ENCODE data around the gene NRG2.

The NRG2 gene

DNA sequence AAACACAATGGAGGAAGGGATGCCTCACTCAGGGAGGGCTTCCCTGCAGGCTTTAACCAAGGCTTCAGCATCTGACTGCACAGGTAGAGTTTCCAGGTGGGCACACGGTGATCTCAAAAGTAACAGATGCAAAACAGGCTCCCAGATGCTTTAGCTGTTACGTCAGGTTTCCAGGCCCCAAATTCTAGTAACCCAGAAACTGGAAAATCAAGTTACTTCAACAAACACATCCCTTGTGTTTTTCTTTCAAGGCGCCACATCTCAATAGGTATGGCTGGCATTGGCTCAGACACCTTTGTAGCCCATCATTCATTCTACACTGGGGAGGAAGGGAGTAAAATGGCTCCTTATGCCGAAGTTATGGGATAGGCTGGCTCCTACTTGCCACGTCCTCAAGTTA, 27.4 kb downstream of the NRG2 start:
- ATAC-seq, result no peak
- no peak for TF ChIP-seq ZFP30 (CRISPR knock-in tag; IDR thresholded peaks at IDR 0.05)
- no peak for TF ChIP-seq ZC3H10 (CRISPR knock-in tag; IDR thresholded peaks at IDR 0.05)
- no peak for TF ChIP-seq ESRRG (CRISPR knock-in tag; IDR thresholded peaks at IDR 0.05)
- no peak for TF ChIP-seq ARNTL (CRISPR knock-in tag; IDR thresholded peaks at IDR 0.05; ENCODE audit: borderline replicate concordance, low read depth)
- no peak for TF ChIP-seq GLIS3 (CRISPR knock-in tag; IDR thresholded peaks at IDR 0.05)
- TF ChIP-seq, protein P1, sequence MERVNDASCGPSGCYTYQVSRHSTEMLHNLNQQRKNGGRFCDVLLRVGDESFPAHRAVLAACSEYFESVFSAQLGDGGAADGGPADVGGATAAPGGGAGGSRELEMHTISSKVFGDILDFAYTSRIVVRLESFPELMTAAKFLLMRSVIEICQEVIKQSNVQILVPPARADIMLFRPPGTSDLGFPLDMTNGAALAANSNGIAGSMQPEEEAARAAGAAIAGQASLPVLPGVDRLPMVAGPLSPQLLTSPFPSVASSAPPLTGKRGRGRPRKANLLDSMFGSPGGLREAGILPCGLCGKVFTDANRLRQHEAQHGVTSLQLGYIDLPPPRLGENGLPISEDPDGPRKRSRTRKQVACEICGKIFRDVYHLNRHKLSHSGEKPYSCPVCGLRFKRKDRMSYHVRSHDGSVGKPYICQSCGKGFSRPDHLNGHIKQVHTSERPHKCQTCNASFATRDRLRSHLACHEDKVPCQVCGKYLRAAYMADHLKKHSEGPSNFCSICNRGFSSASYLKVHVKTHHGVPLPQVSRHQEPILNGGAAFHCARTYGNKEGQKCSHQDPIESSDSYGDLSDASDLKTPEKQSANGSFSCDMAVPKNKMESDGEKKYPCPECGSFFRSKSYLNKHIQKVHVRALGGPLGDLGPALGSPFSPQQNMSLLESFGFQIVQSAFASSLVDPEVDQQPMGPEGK (CRISPR knock-in tag; IDR thresholded peaks at IDR 0.05; ENCODE audit: borderline replicate concordance), result no peak
- no peak for TF ChIP-seq RARB (CRISPR knock-in tag; IDR thresholded peaks at IDR 0.05)
- TF ChIP-seq, protein P2, sequence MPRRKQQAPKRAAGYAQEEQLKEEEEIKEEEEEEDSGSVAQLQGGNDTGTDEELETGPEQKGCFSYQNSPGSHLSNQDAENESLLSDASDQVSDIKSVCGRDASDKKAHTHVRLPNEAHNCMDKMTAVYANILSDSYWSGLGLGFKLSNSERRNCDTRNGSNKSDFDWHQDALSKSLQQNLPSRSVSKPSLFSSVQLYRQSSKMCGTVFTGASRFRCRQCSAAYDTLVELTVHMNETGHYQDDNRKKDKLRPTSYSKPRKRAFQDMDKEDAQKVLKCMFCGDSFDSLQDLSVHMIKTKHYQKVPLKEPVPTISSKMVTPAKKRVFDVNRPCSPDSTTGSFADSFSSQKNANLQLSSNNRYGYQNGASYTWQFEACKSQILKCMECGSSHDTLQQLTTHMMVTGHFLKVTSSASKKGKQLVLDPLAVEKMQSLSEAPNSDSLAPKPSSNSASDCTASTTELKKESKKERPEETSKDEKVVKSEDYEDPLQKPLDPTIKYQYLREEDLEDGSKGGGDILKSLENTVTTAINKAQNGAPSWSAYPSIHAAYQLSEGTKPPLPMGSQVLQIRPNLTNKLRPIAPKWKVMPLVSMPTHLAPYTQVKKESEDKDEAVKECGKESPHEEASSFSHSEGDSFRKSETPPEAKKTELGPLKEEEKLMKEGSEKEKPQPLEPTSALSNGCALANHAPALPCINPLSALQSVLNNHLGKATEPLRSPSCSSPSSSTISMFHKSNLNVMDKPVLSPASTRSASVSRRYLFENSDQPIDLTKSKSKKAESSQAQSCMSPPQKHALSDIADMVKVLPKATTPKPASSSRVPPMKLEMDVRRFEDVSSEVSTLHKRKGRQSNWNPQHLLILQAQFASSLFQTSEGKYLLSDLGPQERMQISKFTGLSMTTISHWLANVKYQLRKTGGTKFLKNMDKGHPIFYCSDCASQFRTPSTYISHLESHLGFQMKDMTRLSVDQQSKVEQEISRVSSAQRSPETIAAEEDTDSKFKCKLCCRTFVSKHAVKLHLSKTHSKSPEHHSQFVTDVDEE (CRISPR knock-in tag; IDR thresholded peaks at IDR 0.05), result no peak
- TF ChIP-seq SNAI2 (CRISPR knock-in tag; IDR thresholded peaks at IDR 0.05), result no peak

DNA sequence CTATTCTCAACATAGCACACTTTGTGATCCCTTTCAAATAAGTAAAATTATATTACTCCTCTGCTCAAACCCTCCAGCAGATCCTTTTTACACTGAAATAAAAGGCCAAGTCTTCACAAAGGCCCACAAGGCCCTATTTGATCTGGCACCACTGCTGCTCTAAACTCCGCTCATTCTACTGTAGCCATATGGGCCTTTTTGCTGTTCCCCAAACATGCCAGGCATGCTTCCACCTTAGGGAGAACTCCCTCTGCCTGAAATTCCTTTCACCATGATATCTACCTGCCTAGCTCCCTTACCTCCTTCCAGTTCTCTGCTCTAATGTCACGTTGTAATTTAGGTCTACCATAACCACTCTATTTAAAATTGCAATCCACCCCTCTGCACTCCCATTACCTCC, 28.3 kb downstream of the NRG2 start:
- no peak for TF ChIP-seq ZNF8 (CRISPR knock-in tag; IDR thresholded peaks at IDR 0.05)
- TF ChIP-seq ISL1 (CRISPR knock-in tag; IDR thresholded peaks at IDR 0.05), result no peak
- TF ChIP-seq CSDC2 (CRISPR knock-in tag; IDR thresholded peaks at IDR 0.05), result no peak
- no peak for TF ChIP-seq OSR1 (CRISPR knock-in tag; IDR thresholded peaks at IDR 0.05)
- TF ChIP-seq, protein P2 (CRISPR knock-in tag; IDR thresholded peaks at IDR 0.05), result no peak
- TF ChIP-seq, protein P1 (CRISPR knock-in tag; IDR thresholded peaks at IDR 0.05; ENCODE audit: borderline replicate concordance), result no peak
- TF ChIP-seq, protein P3, sequence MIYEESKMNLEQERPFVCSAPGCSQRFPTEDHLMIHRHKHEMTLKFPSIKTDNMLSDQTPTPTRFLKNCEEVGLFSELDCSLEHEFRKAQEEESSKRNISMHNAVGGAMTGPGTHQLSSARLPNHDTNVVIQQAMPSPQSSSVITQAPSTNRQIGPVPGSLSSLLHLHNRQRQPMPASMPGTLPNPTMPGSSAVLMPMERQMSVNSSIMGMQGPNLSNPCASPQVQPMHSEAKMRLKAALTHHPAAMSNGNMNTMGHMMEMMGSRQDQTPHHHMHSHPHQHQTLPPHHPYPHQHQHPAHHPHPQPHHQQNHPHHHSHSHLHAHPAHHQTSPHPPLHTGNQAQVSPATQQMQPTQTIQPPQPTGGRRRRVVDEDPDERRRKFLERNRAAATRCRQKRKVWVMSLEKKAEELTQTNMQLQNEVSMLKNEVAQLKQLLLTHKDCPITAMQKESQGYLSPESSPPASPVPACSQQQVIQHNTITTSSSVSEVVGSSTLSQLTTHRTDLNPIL (CRISPR knock-in tag; IDR thresholded peaks at IDR 0.05; ENCODE audit: low read depth), result no peak
- no peak for TF ChIP-seq ZFP3 (CRISPR knock-in tag; IDR thresholded peaks at IDR 0.05)
- TF ChIP-seq, protein P4, sequence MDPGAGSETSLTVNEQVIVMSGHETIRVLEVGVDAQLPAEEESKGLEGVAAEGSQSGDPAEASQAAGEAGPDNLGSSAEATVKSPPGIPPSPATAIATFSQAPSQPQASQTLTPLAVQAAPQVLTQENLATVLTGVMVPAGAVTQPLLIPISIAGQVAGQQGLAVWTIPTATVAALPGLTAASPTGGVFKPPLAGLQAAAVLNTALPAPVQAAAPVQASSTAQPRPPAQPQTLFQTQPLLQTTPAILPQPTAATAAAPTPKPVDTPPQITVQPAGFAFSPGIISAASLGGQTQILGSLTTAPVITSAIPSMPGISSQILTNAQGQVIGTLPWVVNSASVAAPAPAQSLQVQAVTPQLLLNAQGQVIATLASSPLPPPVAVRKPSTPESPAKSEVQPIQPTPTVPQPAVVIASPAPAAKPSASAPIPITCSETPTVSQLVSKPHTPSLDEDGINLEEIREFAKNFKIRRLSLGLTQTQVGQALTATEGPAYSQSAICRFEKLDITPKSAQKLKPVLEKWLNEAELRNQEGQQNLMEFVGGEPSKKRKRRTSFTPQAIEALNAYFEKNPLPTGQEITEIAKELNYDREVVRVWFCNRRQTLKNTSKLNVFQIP (CRISPR knock-in tag; IDR thresholded peaks at IDR 0.05; ENCODE audit: borderline replicate concordance, low read depth), result no peak
- TF ChIP-seq ZNF565 (CRISPR knock-in tag; conservative IDR thresholded peaks at IDR 0.05; ENCODE audit: low read depth), result no peak
- TF ChIP-seq ESRRG (CRISPR knock-in tag; IDR thresholded peaks at IDR 0.05), result no peak
- no peak for TF ChIP-seq PPARA (CRISPR knock-in tag; IDR thresholded peaks at IDR 0.05; ENCODE audit: borderline replicate concordance)
- TF ChIP-seq BACH2 (CRISPR knock-in tag; IDR thresholded peaks at IDR 0.05; ENCODE audit: borderline replicate concordance), result no peak
- TF ChIP-seq ARNTL (CRISPR knock-in tag; IDR thresholded peaks at IDR 0.05; ENCODE audit: borderline replicate concordance, low read depth), result no peak
- TF ChIP-seq, protein P5, sequence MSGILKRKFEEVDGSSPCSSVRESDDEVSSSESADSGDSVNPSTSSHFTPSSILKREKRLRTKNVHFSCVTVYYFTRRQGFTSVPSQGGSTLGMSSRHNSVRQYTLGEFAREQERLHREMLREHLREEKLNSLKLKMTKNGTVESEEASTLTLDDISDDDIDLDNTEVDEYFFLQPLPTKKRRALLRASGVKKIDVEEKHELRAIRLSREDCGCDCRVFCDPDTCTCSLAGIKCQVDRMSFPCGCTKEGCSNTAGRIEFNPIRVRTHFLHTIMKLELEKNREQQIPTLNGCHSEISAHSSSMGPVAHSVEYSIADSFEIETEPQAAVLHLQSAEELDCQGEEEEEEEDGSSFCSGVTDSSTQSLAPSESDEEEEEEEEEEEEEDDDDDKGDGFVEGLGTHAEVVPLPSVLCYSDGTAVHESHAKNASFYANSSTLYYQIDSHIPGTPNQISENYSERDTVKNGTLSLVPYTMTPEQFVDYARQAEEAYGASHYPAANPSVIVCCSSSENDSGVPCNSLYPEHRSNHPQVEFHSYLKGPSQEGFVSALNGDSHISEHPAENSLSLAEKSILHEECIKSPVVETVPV (CRISPR knock-in tag; IDR thresholded peaks at IDR 0.05), result no peak
- TF ChIP-seq ZC3H10 (CRISPR knock-in tag; IDR thresholded peaks at IDR 0.05), result no peak
- ATAC-seq, result no peak
